ENCODE results near the gene UROS.

UROS gene

GRCh38 chr10:125785791-125786190 lies 37.3 kb downstream of the UROS start:
- DNase-seq = no peak

- DNase-seq = no peak
These were observed 39.1 kb downstream of the UROS start for GRCh38 chr10:125783957-125784356.

- no peak for DNase-seq
These were observed 39.6 kb downstream of the UROS start for GRCh38 chr10:125783408-125783807.

GRCh38 chr10:125782616-125783015 lies 40.4 kb downstream of the UROS start:
- no peak for DNase-seq

GRCh38 chr10:125782054-125782453 lies 41.0 kb downstream of the UROS start:
- no peak for DNase-seq

GRCh38 chr10:125781374-125781773 lies 41.7 kb downstream of the UROS start:
- no peak for DNase-seq

- no peak for DNase-seq
These were observed 43.4 kb downstream of the UROS start for GRCh38 chr10:125779403-125780327.

- no peak for DNase-seq
These were observed 44.5 kb downstream of the UROS start for GRCh38 chr10:125778556-125778955.

- DNase-seq = no peak
These were observed 45.3 kb downstream of the UROS start for GRCh38 chr10:125777806-125778205.

GRCh38 chr10:125775491-125776106 lies 47.5 kb downstream of the UROS start, which contains the start of gene MMP21:
TSS of gene MMP21 (minus strand) at chr10:125775821. CDS start at chr10:125775821, 0 bp downstream.
- DNase-seq = no peak

- DNase-seq = no peak
These were observed 48.4 kb downstream of the UROS start for GRCh38 chr10:125774581-125775191.

- no peak for DNase-seq
These were observed 49.1 kb downstream of the UROS start for GRCh38 chr10:125773687-125774543.

GRCh38 chr10:125772864-125773180 lies 50.2 kb downstream of the UROS start:
- DNase-seq = no peak

GRCh38 chr10:125772112-125772863 lies 50.8 kb downstream of the UROS start:
- no peak for DNase-seq

GRCh38 chr10:125770844-125771243 lies 52.2 kb downstream of the UROS start:
- no peak for DNase-seq

- DNase-seq = no peak
These were observed 53.9 kb downstream of the UROS start for GRCh38 chr10:125769175-125769574.

- peak; percentile 27 for DNase-seq
These were observed 54.7 kb downstream of the UROS start for GRCh38 chr10:125768219-125768855.

- no peak for DNase-seq
These were observed 56.5 kb downstream of the UROS start for GRCh38 chr10:125766511-125766910.

- no peak for DNase-seq
These were observed 57.2 kb downstream of the UROS start for GRCh38 chr10:125765835-125766234.

GRCh38 chr10:125762692-125763648 lies 60.1 kb downstream of the UROS start:
- no peak for DNase-seq
